HEK293 (cell line): ENCODE results near the gene GEMIN5.

Experiments used
- KLF16 ChIP-seq: fragments of 450-650 bp; formaldehyde crosslinking; IDR thresholded peaks from 2 replicates; pipeline ENCODE4 v1.5.1; 2017; ENCODE audit warnings: missing biosample characterization, missing genetic modification characterization
- REST ChIP-seq: fragments of 450-650 bp; formaldehyde crosslinking; IDR thresholded peaks from 2 replicates; pipeline ENCODE4 v1.5.1; 2016; ENCODE audit warnings: missing biosample characterization, missing genetic modification characterization
- WT1 ChIP-seq: fragments of 450-650 bp; formaldehyde crosslinking; IDR thresholded peaks from 2 replicates; pipeline ENCODE4 v1.5.1; 2016; ENCODE audit warnings: missing biosample characterization, missing genetic modification characterization
- ZBTB7A ChIP-seq: fragments of 450-650 bp; formaldehyde crosslinking; IDR thresholded peaks from 2 replicates; pipeline ENCODE4 v1.5.1; 2016; ENCODE audit warnings: low read depth, missing biosample characterization, missing genetic modification characterization
- ZNF596 ChIP-seq: fragments of 450-650 bp; IDR thresholded peaks from 2 replicates; pipeline ENCODE4 v1.5.0; 2018; ENCODE audit warnings: missing biosample characterization, mild to moderate bottlenecking, missing genetic modification characterization, moderate library complexity
- ZNF776 ChIP-seq: fragments of 450-650 bp; formaldehyde crosslinking; IDR thresholded peaks from 2 replicates; pipeline ENCODE4 v1.5.0; 2017; ENCODE audit warnings: missing biosample characterization, missing genetic modification characterization, borderline replicate concordance
- TF ChIP-seq, protein P1 (sequence below): fragments of 450-650 bp; formaldehyde crosslinking; IDR thresholded peaks from 2 replicates; pipeline ENCODE4 v1.5.1; 2016; ENCODE audit warnings: missing biosample characterization, missing genetic modification characterization
- TF ChIP-seq, protein P2 (sequence below): fragments of 450-650 bp; formaldehyde crosslinking; IDR thresholded peaks from 2 replicates; pipeline ENCODE4 v1.5.1; 2017; ENCODE audit warnings: missing biosample characterization, mild to moderate bottlenecking, missing genetic modification characterization, moderate library complexity

GRCh38 chr5:154878642-154879335, 59.2 kb downstream of the GEMIN5 start:
- no peak for TF ChIP-seq WT1 (tag by site-specific recombination)
- TF ChIP-seq ZNF596 (tag by site-specific recombination), result no peak
- TF ChIP-seq ZNF776 (tag by site-specific recombination), result no peak
- TF ChIP-seq ZBTB7A (tag by site-specific recombination), result no peak
- TF ChIP-seq, protein P1, sequence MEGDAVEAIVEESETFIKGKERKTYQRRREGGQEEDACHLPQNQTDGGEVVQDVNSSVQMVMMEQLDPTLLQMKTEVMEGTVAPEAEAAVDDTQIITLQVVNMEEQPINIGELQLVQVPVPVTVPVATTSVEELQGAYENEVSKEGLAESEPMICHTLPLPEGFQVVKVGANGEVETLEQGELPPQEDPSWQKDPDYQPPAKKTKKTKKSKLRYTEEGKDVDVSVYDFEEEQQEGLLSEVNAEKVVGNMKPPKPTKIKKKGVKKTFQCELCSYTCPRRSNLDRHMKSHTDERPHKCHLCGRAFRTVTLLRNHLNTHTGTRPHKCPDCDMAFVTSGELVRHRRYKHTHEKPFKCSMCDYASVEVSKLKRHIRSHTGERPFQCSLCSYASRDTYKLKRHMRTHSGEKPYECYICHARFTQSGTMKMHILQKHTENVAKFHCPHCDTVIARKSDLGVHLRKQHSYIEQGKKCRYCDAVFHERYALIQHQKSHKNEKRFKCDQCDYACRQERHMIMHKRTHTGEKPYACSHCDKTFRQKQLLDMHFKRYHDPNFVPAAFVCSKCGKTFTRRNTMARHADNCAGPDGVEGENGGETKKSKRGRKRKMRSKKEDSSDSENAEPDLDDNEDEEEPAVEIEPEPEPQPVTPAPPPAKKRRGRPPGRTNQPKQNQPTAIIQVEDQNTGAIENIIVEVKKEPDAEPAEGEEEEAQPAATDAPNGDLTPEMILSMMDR (tag by site-specific recombination), result no peak
- no peak for TF ChIP-seq REST (tag by site-specific recombination)
- TF ChIP-seq KLF16 (tag by site-specific recombination), result no peak
- TF ChIP-seq, protein P2, sequence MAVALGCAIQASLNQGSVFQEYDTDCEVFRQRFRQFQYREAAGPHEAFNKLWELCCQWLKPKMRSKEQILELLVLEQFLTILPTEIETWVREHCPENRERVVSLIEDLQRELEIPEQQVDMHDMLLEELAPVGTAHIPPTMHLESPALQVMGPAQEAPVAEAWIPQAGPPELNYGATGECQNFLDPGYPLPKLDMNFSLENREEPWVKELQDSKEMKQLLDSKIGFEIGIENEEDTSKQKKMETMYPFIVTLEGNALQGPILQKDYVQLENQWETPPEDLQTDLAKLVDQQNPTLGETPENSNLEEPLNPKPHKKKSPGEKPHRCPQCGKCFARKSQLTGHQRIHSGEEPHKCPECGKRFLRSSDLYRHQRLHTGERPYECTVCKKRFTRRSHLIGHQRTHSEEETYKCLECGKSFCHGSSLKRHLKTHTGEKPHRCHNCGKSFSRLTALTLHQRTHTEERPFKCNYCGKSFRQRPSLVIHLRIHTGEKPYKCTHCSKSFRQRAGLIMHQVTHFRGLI (tag by site-specific recombination), result no peak
